ENCODE results near the gene FBH1.

GRCh38 chr10:5947471-5948207 lies 57.6 kb downstream of the FBH1 start:
- no peak for TF ChIP-seq CTCF (IDR thresholded peaks at IDR 0.05; ENCODE audit: borderline replicate concordance, extremely low read depth, low read length, poor library complexity, severe bottlenecking)
- no peak for TF ChIP-seq EZH2 (IDR thresholded peaks at IDR 0.05; ENCODE audit: borderline replicate concordance, low read depth, low read length, severe bottlenecking)

Data from DND-41 (cell line).